Panc1 (cell line): ENCODE results near the gene CCDC146. TPM values are rescaled to one million over a fixed set of nuclear protein-coding genes. Genes with fewer than 3 reads are reported as not detected.

Experiments used
- ATAC-seq: fragments of 200-7000 bp; cut with Tn5 transposase; 2 replicates; pipeline ENCODE4 v1.9.1; 2020; ENCODE audit warnings: mild to moderate bottlenecking, moderate library complexity
- BruUV-seq: library from RNA; stranded (reverse); fragments of 400-500 nt; replicated peaks from 2 replicates; lab custom pipeline; 2021; lab: Mats Ljungman, UMichigan
- CTCF ChIA-PET: fragments of 300-600 bp; sonication (Branson Sonifier 250); formaldehyde crosslinking; loops from one replicate; lab custom pipeline; 2022; ENCODE audit warnings: antibody characterized with exemption; lab: Charles Lee
- POLR2A ChIA-PET: fragments of 300-600 bp; sonication (Branson Sonifier 250); formaldehyde crosslinking; loops from one replicate; lab custom pipeline; 2022; ENCODE audit warnings: antibody characterized with exemption; lab: Charles Lee
- DNase-seq: peaks from one replicate; pipeline ENCODE4 v3.0.0-alpha.2; 2010; ENCODE audit warnings: low read depth, low spot score
- H3K27ac ChIP-seq: 2 replicates; pipeline ENCODE4 v1.5.1; 2011; ENCODE audit warnings: mild to moderate bottlenecking, low read length, inconsistent platforms
- H3K27me3 ChIP-seq: fragments of 200-500 bp; sonication (Bioruptor generic); 2 replicates; pipeline ENCODE4 v1.6.0; 2014; ENCODE audit warnings: low read length, inconsistent platforms; ENCODE audit not compliant: control insufficient read depth, insufficient read depth
- H3K36me3 ChIP-seq: fragments of 200-500 bp; sonication (Bioruptor generic); 2 replicates; pipeline ENCODE4 v1.5.1; 2014; ENCODE audit warnings: inconsistent platforms, mild to moderate bottlenecking, low read length, moderate library complexity; ENCODE audit not compliant: control insufficient read depth, insufficient read depth
- H3K4me1 ChIP-seq: 2 replicates; pipeline ENCODE4 v1.5.1; 2011; ENCODE audit warnings: inconsistent platforms, mild to moderate bottlenecking, low read length, moderate library complexity; ENCODE audit not compliant: control insufficient read depth, insufficient read depth
- H3K4me3 ChIP-seq, 2 experiments: 2 replicates each; pipeline ENCODE4 v1.5.1; 2011 to 2012; ENCODE audit warnings: low read depth in 2 of 2, low read length in 2 of 2, mild to moderate bottlenecking in 2 of 2, inconsistent platforms in 1 of 2, moderate library complexity in 1 of 2
- H3K9me3 ChIP-seq: fragments of 200-500 bp; sonication (Bioruptor generic); 2 replicates; pipeline ENCODE4 v1.5.1; 2014; ENCODE audit warnings: low read depth, mild to moderate bottlenecking, inconsistent platforms, low read length, moderate library complexity; ENCODE audit not compliant: control insufficient read depth, insufficient read depth
- POLR2AphosphoS5 ChIP-seq: IDR thresholded peaks from 2 replicates; pipeline ENCODE4 v1.6.1; 2012; ENCODE audit warnings: mild to moderate bottlenecking, low read depth, low read length, moderate library complexity
- in situ Hi-C: cut with HindIII; loops from 2 replicates; pipeline ENCODE4 v1.10.0; 2016; ENCODE audit warnings: low sequenced_read_pairs, low pct_unique_long_range_greater_than_20kb
- intact Hi-C: fragments of 100-400 bp; cut with micrococcal nuclease; formaldehyde crosslinking; loops from one replicate; pipeline ENCODE4 v1.10.0; 2022; ENCODE audit not compliant: unreplicated experiment
- total RNA-seq: library from RNA; stranded (reverse); gene quantifications from one replicate; pipeline ENCODE4 v1.2.1, GENCODE V29; 2021; ENCODE audit not compliant: unreplicated experiment
- TF ChIP-seq, protein P1 (sequence below): fragments of 450-650 bp; IDR thresholded peaks from 2 replicates; pipeline ENCODE4 v1.5.1; 2017; ENCODE audit warnings: mild to moderate bottlenecking
- TF ChIP-seq, protein P2 (sequence below), 2 experiments: IDR thresholded peaks; 2 replicates each; pipeline ENCODE4 v1.6.1; 2011 to 2012; ENCODE audit warnings: low read depth in 2 of 2, control low read depth in 1 of 2, low read length in 1 of 2, mild to moderate bottlenecking in 1 of 2, moderate library complexity in 1 of 2; ENCODE audit not compliant: insufficient read depth in 1 of 2

CCDC146 gene
- total RNA-seq, 1 experiment from 2014 or later = 1.2 TPM

DNA sequence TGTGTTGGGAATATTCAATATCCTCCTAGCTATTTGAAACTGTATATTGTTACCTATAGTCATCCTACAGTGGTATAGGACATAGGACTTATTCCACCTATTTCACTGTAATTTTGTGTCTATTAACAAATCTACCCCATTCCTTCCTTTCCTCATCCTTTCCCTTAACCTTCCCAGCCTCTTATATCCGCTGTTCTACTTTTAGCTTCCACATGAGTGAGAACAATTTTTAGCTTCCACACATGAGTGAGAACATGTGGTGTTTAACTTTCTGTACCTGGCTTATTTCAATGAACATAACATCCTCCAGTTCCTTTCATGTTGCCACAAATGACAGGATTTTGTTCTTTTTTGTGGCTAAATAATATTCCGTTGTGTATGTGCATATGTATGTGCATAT is 173.1 kb downstream of the CCDC146 start:
- POLR2A ChIA-PET = no interaction called here
- in situ Hi-C loops = no loop called here
- TF ChIP-seq, protein P1, sequence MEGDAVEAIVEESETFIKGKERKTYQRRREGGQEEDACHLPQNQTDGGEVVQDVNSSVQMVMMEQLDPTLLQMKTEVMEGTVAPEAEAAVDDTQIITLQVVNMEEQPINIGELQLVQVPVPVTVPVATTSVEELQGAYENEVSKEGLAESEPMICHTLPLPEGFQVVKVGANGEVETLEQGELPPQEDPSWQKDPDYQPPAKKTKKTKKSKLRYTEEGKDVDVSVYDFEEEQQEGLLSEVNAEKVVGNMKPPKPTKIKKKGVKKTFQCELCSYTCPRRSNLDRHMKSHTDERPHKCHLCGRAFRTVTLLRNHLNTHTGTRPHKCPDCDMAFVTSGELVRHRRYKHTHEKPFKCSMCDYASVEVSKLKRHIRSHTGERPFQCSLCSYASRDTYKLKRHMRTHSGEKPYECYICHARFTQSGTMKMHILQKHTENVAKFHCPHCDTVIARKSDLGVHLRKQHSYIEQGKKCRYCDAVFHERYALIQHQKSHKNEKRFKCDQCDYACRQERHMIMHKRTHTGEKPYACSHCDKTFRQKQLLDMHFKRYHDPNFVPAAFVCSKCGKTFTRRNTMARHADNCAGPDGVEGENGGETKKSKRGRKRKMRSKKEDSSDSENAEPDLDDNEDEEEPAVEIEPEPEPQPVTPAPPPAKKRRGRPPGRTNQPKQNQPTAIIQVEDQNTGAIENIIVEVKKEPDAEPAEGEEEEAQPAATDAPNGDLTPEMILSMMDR = no peak
- Histone ChIP-seq H3K4me3 (no peak overlapping the region), H3K9me3 (no peaks in the 10 kb centered on the region), H3K27ac (no peak overlapping the region), H3K36me3 (no peaks in the 10 kb centered on the region), H3K4me1 (no peaks in the 10 kb centered on the region), H3K27me3 (peaks cover 2% of the 10 kb centered on the region; the same call in 1 of the 2 replicates)
- DNase-seq (no peak), ATAC-seq (no peak)
- BruUV-seq = no TSS peak
- intact Hi-C loops = no loop called here
- CTCF ChIA-PET = no interaction called here

DNA sequence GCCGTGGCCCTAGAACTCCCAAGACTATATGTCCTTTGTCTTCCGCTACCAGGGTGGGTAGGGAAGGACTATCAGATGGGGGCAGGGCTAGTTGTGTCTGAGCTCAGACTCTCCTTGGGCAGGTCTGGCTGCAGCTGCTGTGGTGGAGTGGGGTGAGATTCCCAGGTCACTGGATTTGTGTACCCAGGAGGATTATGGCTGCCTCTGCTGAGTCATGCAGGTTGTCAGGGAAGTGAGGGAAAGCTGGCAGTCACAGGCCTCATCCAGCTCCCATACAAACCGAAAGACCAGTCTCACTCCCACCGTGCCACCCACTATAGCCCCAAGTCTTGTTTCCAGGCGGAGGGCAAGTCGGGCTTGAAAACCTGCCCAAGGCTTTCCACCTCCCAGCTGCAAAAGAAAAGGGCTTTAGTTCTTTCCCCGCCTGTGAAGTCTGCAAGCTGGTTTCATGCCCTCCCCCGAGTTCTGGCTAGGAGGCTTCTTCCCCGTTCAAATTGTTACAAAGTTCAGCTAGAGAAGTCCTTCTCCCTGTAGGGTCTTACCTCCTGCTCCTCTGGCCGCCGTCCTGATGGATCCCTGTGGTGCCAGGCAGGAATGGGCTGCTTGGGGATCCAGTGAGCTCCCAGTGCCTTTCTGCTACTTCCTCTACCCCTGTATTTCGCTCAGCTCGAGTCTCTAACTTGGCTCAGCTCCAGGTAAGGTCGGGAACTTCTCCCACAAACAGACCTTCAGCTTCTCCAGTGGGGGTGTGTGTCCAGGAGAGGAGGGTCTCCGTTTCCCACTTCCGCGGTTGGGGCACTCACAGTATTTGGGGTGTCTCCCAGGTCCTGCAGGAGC is 184.0 kb downstream of the CCDC146 start:
- POLR2A ChIA-PET = no interaction called here
- ATAC-seq (no peak), DNase-seq (no peak)
- Histone ChIP-seq H3K4me1 (no peaks in the 10 kb centered on the region), H3K27me3 (no peaks in the 10 kb centered on the region), H3K4me3 (no peak overlapping the region), H3K36me3 (no peaks in the 10 kb centered on the region), H3K9me3 (no peaks in the 10 kb centered on the region), H3K27ac (no peak overlapping the region)
- CTCF ChIA-PET = no interaction called here
- in situ Hi-C loops (no loop called here), intact Hi-C loops (no loop called here)
- BruUV-seq = no TSS peak
- no peak for TF ChIP-seq POLR2AphosphoS5

DNA sequence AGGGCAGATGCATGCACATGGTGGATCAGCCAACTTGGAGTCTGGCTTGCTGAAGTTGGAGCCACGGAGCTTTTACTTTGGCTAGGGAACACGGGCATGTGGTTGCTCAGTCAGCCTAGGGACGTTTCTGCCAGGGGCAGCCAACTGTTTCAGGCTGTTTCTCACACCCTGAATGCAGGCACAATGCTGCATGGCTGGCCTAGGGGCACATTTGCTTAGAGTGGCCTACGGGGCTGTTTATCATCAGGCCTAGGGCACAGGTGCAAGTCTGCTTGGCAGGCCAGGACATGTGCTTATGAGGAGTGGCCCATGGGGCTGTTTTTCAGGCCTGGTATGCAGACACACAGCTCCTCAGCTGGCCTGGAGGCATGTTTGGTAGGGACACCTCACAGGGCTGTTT is 186.4 kb downstream of the CCDC146 start:
- in situ Hi-C loops (no loop called here), intact Hi-C loops (no loop called here)
- Histone ChIP-seq H3K36me3 (no peaks in the 10 kb centered on the region), H3K27ac (no peak overlapping the region), H3K4me3 (no peak overlapping the region), H3K9me3 (no peaks in the 10 kb centered on the region), H3K27me3 (no peaks in the 10 kb centered on the region), H3K4me1 (no peaks in the 10 kb centered on the region)
- DNase-seq = no peak
- no TSS peak for BruUV-seq
- ChIA-PET CTCF (no interaction called here), POLR2A (no interaction called here)
- no peak for ATAC-seq
- TF ChIP-seq, protein P2, sequence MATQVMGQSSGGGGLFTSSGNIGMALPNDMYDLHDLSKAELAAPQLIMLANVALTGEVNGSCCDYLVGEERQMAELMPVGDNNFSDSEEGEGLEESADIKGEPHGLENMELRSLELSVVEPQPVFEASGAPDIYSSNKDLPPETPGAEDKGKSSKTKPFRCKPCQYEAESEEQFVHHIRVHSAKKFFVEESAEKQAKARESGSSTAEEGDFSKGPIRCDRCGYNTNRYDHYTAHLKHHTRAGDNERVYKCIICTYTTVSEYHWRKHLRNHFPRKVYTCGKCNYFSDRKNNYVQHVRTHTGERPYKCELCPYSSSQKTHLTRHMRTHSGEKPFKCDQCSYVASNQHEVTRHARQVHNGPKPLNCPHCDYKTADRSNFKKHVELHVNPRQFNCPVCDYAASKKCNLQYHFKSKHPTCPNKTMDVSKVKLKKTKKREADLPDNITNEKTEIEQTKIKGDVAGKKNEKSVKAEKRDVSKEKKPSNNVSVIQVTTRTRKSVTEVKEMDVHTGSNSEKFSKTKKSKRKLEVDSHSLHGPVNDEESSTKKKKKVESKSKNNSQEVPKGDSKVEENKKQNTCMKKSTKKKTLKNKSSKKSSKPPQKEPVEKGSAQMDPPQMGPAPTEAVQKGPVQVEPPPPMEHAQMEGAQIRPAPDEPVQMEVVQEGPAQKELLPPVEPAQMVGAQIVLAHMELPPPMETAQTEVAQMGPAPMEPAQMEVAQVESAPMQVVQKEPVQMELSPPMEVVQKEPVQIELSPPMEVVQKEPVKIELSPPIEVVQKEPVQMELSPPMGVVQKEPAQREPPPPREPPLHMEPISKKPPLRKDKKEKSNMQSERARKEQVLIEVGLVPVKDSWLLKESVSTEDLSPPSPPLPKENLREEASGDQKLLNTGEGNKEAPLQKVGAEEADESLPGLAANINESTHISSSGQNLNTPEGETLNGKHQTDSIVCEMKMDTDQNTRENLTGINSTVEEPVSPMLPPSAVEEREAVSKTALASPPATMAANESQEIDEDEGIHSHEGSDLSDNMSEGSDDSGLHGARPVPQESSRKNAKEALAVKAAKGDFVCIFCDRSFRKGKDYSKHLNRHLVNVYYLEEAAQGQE (IDR thresholded peaks at IDR 0.05; ENCODE audit: insufficient read depth in 1 of 2, low read depth in 2 of 2, low read length in 1 of 2) = no peak
- TF ChIP-seq POLR2AphosphoS5 = no peak
